Mesendoderm (in vitro differentiated cells): ENCODE data around the gene SLC16A7.
"Not testable (repeated sequence)": the region's sequence is repeated elsewhere in the genome, so short reads cannot be mapped to it uniquely, and the experiment has no call there.

Source experiments
- DNase-seq: peaks from one replicate; pipeline ENCODE4 v3.0.0; 2013
- H2AK5ac ChIP-seq: 2 replicates; pipeline ENCODE4 v1.6.1; 2013; ENCODE audit warnings: low read length, inconsistent platforms
- H2BK120ac ChIP-seq: 2 replicates; pipeline ENCODE4 v1.6.1; 2013; ENCODE audit warnings: low read depth, mild to moderate bottlenecking, low read length, moderate library complexity, mixed read lengths
- H2BK15ac ChIP-seq: replicated peaks from 2 replicates; pipeline ENCODE4 v1.6.1; 2013; ENCODE audit warnings: low read depth, mild to moderate bottlenecking, moderate library complexity
- H2BK5ac ChIP-seq: 2 replicates; pipeline ENCODE4 v1.6.1; 2013; ENCODE audit warnings: low read length, inconsistent platforms
- H3K18ac ChIP-seq: 2 replicates; pipeline ENCODE4 v1.6.1; 2013; ENCODE audit warnings: mild to moderate bottlenecking, low read length, mixed read lengths
- H3K23ac ChIP-seq: one replicate; pipeline ENCODE4 v1.6.1; 2013; ENCODE audit warnings: low read length
- H3K27ac ChIP-seq: 2 replicates; pipeline ENCODE4 v1.5.1; 2013; ENCODE audit warnings: low read depth, mild to moderate bottlenecking, inconsistent platforms, low read length, moderate library complexity
- H3K27me3 ChIP-seq: 2 replicates; pipeline ENCODE4 v1.6.1; 2013; ENCODE audit warnings: low read length, control low read depth, mild to moderate bottlenecking, inconsistent platforms; ENCODE audit not compliant: insufficient read depth, poor library complexity
- H3K36me3 ChIP-seq: 2 replicates; pipeline ENCODE4 v1.6.1; 2013; ENCODE audit warnings: low read length, inconsistent platforms; ENCODE audit not compliant: control insufficient read depth, insufficient read depth
- H3K4ac ChIP-seq: one replicate; pipeline ENCODE4 v1.6.1; 2013; ENCODE audit warnings: low read depth, mild to moderate bottlenecking, low read length, moderate library complexity
- H3K4me1 ChIP-seq: 2 replicates; pipeline ENCODE4 v1.6.1; 2013; ENCODE audit warnings: low read depth, low read length, inconsistent platforms; ENCODE audit not compliant: control insufficient read depth
- H3K4me2 ChIP-seq: 2 replicates; pipeline ENCODE4 v1.6.1; 2013; ENCODE audit warnings: low read length
- H3K4me3 ChIP-seq: 2 replicates; pipeline ENCODE4 v1.5.1; 2013; ENCODE audit warnings: mild to moderate bottlenecking, low read length
- H3K56ac ChIP-seq: one replicate; pipeline ENCODE4 v1.6.1; 2013; ENCODE audit warnings: low read length
- H3K79me1 ChIP-seq: 2 replicates; pipeline ENCODE4 v1.6.1; 2013; ENCODE audit warnings: low read length, inconsistent platforms
- H3K79me2 ChIP-seq: 2 replicates; pipeline ENCODE4 v1.6.1; 2013; ENCODE audit warnings: mild to moderate bottlenecking, low read length; ENCODE audit not compliant: control insufficient read depth, insufficient read depth
- H3K9ac ChIP-seq: 2 replicates; pipeline ENCODE4 v1.6.1; 2013; ENCODE audit warnings: low read length, inconsistent platforms
- H4K5ac ChIP-seq: one replicate; pipeline ENCODE4 v1.6.1; 2013; ENCODE audit warnings: low read length
- H4K8ac ChIP-seq: one replicate; pipeline ENCODE4 v1.6.1; 2013; ENCODE audit warnings: low read depth, mild to moderate bottlenecking, control low read depth, low read length, moderate library complexity
- WGBS: extraction: QIAGEN DNeasy Blood & Tissue Kit; methylation state at CpG from one replicate; pipeline ENCODE4 v1.1.7; 2013; ENCODE audit warnings: low lambda C conversion rate, missing lambda C conversion rate; ENCODE audit not compliant: insufficient coverage; ENCODE audit errors: extremely low coverage; 5-methylcytosine and 5-hydroxymethylcytosine counted together

The SLC16A7 gene

GRCh38 chr12:59742841-59743240 lies 147.0 kb downstream of the SLC16A7 start:
- H3K4me1 ChIP-seq: no peaks in the 10 kb centered on the region
- no CpG with 5 or more reads among the region's 1 CpG for WGBS
- H3K79me2 ChIP-seq: no peaks in the 10 kb centered on the region
- H3K27ac ChIP-seq: no peak overlapping the region
- no peak overlapping the region for H3K18ac ChIP-seq
- H3K36me3 ChIP-seq: no peaks in the 10 kb centered on the region
- no peak overlapping the region for H2AK5ac ChIP-seq
- DNase-seq: no peak
- H3K56ac ChIP-seq: no peak overlapping the region
- H3K79me1 ChIP-seq: no peaks in the 10 kb centered on the region
- no peak overlapping the region for H3K4ac ChIP-seq
- H3K4me3 ChIP-seq: no peak overlapping the region
- H2BK120ac ChIP-seq: no peak overlapping the region
- H3K27me3 ChIP-seq: no peaks in the 10 kb centered on the region
- no peak overlapping the region for H4K5ac ChIP-seq
- H3K4me2 ChIP-seq: no peak overlapping the region
- no peak overlapping the region for H3K9ac ChIP-seq
- no peak overlapping the region for H3K23ac ChIP-seq
- no peak overlapping the region for H2BK5ac ChIP-seq
- H2BK15ac ChIP-seq: no peak overlapping the region
- no peak overlapping the region for H4K8ac ChIP-seq

- H4K8ac ChIP-seq: no peak overlapping the region
- H3K56ac ChIP-seq: no peak overlapping the region
- H3K79me1 ChIP-seq: no peaks in the 10 kb centered on the region
- DNase-seq: no peak
- no peak overlapping the region for H2BK15ac ChIP-seq
- H3K9ac ChIP-seq: no peak overlapping the region
- H3K4me2 ChIP-seq: no peak overlapping the region
- H2AK5ac ChIP-seq: no peak overlapping the region
- no peak overlapping the region for H2BK120ac ChIP-seq
- H3K4ac ChIP-seq: no peak overlapping the region
- no CpG with 5 or more reads among the region's 8 CpGs for WGBS
- H3K23ac ChIP-seq: no peak overlapping the region
- H3K36me3 ChIP-seq: no peaks in the 10 kb centered on the region
- H3K27ac ChIP-seq: no peak overlapping the region
- no peaks in the 10 kb centered on the region for H3K27me3 ChIP-seq
- H3K4me3 ChIP-seq: no peak overlapping the region
- H2BK5ac ChIP-seq: no peak overlapping the region
- no peaks in the 10 kb centered on the region for H3K79me2 ChIP-seq
- no peaks in the 10 kb centered on the region for H3K4me1 ChIP-seq
- H3K18ac ChIP-seq: no peak overlapping the region
- no peak overlapping the region for H4K5ac ChIP-seq
Observed at GRCh38 chr12:59744564-59744963, 148.7 kb downstream of the SLC16A7 start.

GRCh38 chr12:59751091-59751490 lies 155.3 kb downstream of the SLC16A7 start:
- H3K4ac ChIP-seq, H3K36me3 ChIP-seq, H2BK5ac ChIP-seq, H2BK15ac ChIP-seq, H4K5ac ChIP-seq, H3K9ac ChIP-seq, H2AK5ac ChIP-seq, DNase-seq, H3K27ac ChIP-seq, H3K18ac ChIP-seq, H3K79me2 ChIP-seq, H3K56ac ChIP-seq, H3K4me2 ChIP-seq, H3K4me3 ChIP-seq, H3K27me3 ChIP-seq, H3K4me1 ChIP-seq, H2BK120ac ChIP-seq, H3K79me1 ChIP-seq, H4K8ac ChIP-seq, H3K23ac ChIP-seq: not testable (repeated sequence)
- no CpG with 5 or more reads among the region's 19 CpGs for WGBS

DNA sequence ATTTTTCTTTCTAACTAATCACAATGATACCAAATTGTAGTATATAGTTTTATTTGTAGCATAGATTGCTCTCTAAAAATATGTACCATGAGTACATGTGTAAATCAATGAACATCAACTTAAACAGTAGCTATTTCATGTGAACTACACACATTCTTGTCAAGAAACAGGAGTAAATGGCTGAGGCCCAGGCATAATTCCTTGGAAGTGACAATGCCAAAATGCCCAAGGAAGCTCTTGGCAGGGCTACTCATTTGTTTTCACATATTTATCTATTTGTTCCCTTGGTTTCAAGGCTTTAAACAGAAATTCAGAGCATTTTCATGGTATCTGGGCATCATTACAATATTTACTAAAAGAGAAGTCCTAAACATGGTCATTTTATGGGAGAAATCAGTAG lies 165.7 kb downstream of the SLC16A7 start:
- no peaks in the 10 kb centered on the region for H3K4me1 ChIP-seq
- no peak overlapping the region for H4K8ac ChIP-seq
- H3K18ac ChIP-seq: no peak overlapping the region
- H3K79me2 ChIP-seq: no peaks in the 10 kb centered on the region
- H4K5ac ChIP-seq: no peak overlapping the region
- H2BK120ac ChIP-seq: no peak overlapping the region
- DNase-seq: no peak
- H2AK5ac ChIP-seq: no peak overlapping the region
- H3K4ac ChIP-seq: no peak overlapping the region
- H3K9ac ChIP-seq: no peak overlapping the region
- no peak overlapping the region for H2BK5ac ChIP-seq
- no peak overlapping the region for H3K4me3 ChIP-seq
- H2BK15ac ChIP-seq: no peak overlapping the region
- no peak overlapping the region for H3K4me2 ChIP-seq
- no peaks in the 10 kb centered on the region for H3K79me1 ChIP-seq
- H3K27ac ChIP-seq: no peak overlapping the region
- no peaks in the 10 kb centered on the region for H3K36me3 ChIP-seq
- no peak overlapping the region for H3K56ac ChIP-seq
- H3K27me3 ChIP-seq: no peaks in the 10 kb centered on the region
- no peak overlapping the region for H3K23ac ChIP-seq

DNA sequence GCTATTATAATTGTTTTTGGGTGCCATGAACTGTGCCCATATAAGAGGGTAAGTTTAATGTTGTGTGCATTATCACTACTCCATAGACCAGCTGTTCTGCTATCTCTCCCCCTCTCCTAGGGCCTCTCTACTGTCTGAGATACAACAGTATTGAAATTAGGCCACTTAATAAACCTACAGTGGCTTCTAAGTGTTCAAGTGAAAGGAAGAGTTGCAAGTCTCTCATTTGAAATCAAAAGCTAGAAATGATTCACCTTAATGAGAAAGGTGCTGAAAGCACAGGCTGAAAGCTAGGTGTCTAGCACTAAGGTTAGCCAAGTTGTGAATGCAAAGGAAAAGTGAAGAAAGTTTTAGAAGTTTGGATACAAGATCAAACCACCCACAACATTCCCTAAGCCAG lies 168.0 kb downstream of the SLC16A7 start:
- H3K4ac ChIP-seq: no peak overlapping the region
- no peak overlapping the region for H3K56ac ChIP-seq
- no peak overlapping the region for H3K23ac ChIP-seq
- no peak for DNase-seq
- no peaks in the 10 kb centered on the region for H3K79me1 ChIP-seq
- no peak overlapping the region for H2BK15ac ChIP-seq
- no peak overlapping the region for H3K9ac ChIP-seq
- no peak overlapping the region for H3K4me3 ChIP-seq
- no peak overlapping the region for H3K27ac ChIP-seq
- H3K18ac ChIP-seq: no peak overlapping the region
- H2BK5ac ChIP-seq: no peak overlapping the region
- no peak overlapping the region for H2AK5ac ChIP-seq
- no peaks in the 10 kb centered on the region for H3K79me2 ChIP-seq
- H3K4me1 ChIP-seq: no peaks in the 10 kb centered on the region
- no peak overlapping the region for H3K4me2 ChIP-seq
- no peak overlapping the region for H4K8ac ChIP-seq
- no peak overlapping the region for H2BK120ac ChIP-seq
- no peaks in the 10 kb centered on the region for H3K27me3 ChIP-seq
- no peaks in the 10 kb centered on the region for H3K36me3 ChIP-seq
- no peak overlapping the region for H4K5ac ChIP-seq

DNA sequence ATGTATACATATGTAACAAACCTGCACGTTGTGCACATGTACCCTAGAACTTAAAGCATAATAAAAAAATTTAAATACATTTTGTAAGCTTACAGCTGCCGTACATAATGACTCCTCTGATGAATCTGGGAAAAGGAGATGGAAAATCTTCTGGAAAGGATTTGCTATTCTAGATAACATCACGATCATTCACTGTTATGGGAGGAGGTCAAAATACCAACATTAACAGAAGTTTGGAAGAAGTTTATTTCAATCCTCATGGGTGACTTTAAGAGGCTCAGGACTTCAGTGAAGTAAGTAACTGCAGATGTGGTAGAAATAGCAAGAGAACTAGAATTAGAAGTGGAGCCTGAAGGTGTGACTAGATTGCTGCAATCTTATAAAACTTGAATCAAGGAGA lies 172.2 kb downstream of the SLC16A7 start:
- Histone ChIP-seq H3K23ac (no peak overlapping the region), H3K79me2 (no peaks in the 10 kb centered on the region), H3K4me1 (no peaks in the 10 kb centered on the region), H3K4me3 (no peak overlapping the region), H2BK15ac (no peak overlapping the region), H3K18ac (no peak overlapping the region), H2BK120ac (no peak overlapping the region), H2AK5ac (no peak overlapping the region), H3K9ac (no peak overlapping the region), H4K5ac (no peak overlapping the region), H3K56ac (no peak overlapping the region), H3K4ac (no peak overlapping the region), H4K8ac (no peak overlapping the region), H3K27ac (no peak overlapping the region), H3K4me2 (no peak overlapping the region), H2BK5ac (no peak overlapping the region), H3K27me3 (no peaks in the 10 kb centered on the region), H3K36me3 (no peaks in the 10 kb centered on the region), H3K79me1 (no peaks in the 10 kb centered on the region)
- DNase-seq: no peak
- no CpG with 5 or more reads among the region's 3 CpGs for WGBS
